CD4-positive, alpha-beta T cell treated with Interleukin-15 for 1 hour (primary cell): ENCODE results near the gene IL5RA.
A peak's percentile ranks its signal among the peaks of the same experiment; 100 is the strongest.

Experiments used
- DNase-seq: peaks from one replicate; pipeline ENCODE4 v3.0.0-alpha.2; 2020

IL5RA gene

GRCh38 chr3:3105815-3106214 is 4.4 kb downstream of the IL5RA start:
- no peak for DNase-seq

- no peak for DNase-seq
Measured at GRCh38 chr3:3105246-3105645, 4.9 kb downstream of the IL5RA start.

DNA sequence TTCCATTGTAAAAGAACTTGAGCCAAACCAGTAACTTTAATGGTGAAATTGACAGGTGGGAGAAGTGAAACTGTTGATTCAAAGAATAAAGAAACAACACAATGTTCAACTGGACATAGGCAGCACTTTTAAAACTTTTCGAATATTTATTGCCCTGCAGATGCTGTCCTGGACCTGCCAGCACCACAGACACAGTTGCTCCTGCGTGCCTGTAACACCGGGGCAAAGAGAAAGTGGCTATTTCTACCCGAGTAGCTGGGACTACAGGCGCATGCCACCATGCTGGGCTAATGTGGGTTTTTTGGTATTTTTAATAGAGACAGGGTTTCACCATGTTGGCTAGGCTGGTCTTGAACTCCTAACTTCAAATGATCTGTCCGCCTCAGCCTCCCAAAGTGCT is 7.4 kb downstream of the IL5RA start:
- no peak for DNase-seq

DNA sequence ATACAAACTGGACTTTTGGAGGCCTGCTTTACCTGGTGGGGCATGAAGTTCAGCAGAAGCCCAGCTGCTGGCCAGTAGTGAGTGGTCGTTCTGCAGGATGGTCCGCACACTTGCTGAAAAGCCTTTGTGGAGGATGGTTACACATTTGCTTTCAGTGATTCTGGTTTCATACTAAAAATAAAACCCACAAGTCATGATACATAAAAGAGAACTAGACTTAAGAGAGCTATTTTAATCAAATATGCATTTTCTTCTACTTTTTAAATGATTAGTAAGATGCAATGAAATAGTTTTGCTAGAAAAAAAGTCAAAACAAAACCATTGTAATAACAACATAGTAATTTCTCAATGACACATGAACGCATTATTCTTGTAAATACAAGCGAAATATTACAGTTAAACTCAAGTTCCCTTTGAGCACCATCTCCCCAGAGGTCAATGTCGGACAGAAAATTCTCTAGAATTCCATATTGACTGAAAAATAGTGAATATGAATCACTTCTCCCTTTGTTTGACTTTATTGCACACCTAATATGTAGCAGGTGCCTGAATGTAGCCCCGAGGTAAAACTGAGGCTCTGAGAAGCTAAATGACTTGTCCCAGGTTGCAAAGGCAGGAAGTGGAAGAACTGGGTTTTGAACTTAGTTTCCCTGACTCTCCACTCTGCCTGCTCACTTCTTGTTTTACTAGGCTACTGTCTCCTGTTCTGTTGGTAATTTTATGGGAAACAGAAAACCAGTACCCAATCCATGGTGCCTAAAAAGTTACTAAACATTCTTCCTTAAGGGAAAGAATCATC is 8.3 kb downstream of the IL5RA start:
- no peak for DNase-seq

DNA sequence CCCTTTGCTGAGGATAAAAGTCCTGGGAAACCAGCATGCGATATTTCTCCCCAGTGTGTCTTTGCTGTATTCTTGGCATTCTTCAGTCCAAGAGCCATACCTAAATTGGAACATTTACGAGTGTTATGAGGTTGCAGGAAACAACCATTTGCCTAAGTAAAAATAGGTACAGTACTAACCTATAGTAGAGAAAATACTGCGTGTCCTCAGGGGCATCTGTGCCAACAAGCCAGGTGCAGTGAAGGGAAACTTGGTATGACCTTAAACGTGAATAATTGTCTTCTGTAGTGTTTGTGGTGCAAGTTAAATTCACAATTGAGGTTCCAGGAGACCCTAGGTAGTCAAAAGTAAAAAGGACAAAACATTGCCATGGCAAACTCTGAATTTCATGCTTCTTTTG is 12.2 kb downstream of the IL5RA start:
- no peak for DNase-seq

DNA sequence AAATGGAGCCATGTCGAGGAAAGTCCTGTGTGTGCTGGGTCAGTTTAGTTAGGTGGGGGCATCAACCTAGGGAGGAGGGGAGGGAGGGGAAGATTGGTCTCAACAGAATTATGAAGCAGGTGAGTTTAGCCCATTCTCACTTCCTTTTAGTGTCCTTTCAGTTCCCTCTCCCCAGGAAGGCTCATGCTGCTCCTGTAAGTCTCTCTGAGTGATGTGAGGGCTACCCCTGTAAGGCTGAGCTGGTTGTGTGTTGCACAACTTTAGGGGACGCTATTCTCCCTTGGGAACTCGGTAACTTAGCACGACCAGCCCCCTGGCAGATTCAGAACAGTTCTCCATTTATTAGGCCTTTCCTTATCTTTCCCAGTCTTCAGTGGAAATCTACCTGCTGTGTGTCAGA is 21.2 kb downstream of the IL5RA start:
- peak; percentile 28 for DNase-seq

DNA sequence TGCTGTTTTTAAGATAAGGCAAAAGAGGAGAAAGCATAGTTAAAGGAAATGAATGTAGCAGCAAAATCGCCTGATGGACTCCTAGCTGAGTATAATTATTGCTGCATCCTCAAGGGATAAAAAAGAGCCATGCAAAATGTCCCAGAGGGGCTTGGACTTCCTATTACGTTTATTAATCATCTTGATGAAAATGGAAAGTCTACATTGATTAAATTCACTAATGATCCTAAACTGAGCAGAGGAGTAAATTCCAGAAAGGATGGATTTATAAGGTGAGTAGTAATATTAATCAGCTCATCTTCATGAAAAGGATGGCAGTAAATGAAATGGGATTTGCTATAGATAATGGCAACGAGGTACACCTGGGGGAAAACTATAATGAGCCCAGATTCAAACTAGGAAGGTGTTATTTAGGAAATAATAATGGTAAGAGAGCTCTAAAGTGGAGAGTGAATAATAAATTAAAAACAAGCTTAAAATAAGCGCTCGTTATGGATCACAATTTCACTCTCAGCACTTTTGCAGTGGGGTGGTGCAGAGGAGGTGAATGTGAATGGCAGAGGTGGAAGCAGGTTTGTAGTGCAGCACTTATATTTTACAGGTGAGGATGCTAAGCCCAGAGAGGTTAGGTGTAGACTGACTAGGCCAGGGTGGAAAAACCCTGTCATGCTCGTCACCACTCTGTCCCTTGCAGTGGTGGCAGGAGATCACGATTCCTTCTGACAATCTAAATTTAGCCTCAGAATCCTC is 22.3 kb downstream of the IL5RA start:
- DNase-seq = no peak

GRCh38 chr3:3087279-3087678 is 22.9 kb downstream of the IL5RA start:
- DNase-seq = no peak

- DNase-seq = no peak
Measured at GRCh38 chr3:3086239-3086638, 23.9 kb downstream of the IL5RA start.

DNA sequence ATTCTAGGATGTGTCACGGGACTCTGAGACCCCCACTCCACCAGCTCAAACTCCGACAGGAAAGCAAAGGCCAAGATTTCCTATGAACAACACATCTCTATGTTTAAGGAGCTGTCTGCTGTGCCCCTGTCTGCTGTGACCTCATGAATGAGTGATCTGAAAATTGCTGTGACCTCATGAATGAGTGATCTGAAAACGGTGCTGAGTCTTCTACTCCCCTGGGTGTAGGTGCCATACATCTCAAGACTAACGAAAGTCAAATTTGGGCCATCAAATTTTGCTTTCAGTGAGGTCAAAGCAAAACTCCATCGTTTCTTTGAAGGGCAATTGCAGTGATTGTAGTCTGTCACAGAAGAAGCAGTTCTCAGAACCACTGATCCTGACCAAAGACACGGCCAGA is 24.4 kb downstream of the IL5RA start:
- DNase-seq = no peak

- no peak for DNase-seq
Measured at GRCh38 chr3:3084890-3085289, 25.3 kb downstream of the IL5RA start.

DNA sequence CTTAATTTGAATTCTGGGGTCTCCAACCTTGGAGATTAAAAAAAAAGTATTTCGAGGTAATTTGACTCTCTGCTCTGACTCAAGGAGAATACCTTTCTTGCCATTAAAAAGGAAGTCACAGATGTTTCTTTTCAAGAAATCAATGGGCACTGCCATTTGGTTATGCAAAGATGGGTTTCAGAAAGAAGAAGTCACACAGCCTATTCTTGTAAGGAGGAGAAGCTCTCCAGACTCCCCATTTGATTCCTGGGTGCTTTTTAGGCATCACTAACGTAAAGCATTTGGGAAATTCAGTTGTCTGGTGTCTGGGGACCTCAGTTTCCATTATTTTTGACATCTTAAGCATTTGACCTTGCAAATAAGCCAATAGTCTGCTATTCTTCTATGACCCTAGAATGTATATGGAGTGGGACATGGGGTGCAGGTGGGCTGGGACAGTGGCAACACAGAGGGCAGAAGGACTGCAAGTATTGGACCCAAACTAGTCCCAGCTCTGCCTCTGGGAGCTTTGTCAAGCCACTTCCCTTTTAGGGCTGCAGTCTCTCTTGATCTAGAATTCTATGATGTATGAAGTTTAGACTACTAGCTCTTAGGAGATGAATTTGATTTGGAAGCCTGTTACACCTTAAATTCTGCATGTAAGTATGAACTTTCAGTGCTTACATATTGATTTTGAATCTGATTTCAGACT is 27.8 kb downstream of the IL5RA start:
- no peak for DNase-seq

GRCh38 chr3:3081381-3082233 is 28.6 kb downstream of the IL5RA start:
- no peak for DNase-seq

GRCh38 chr3:3080309-3080708 is 29.9 kb downstream of the IL5RA start:
- no peak for DNase-seq

- DNase-seq = no peak
Measured at GRCh38 chr3:3074551-3075257, 35.5 kb downstream of the IL5RA start.

GRCh38 chr3:3071136-3071535 is 39.0 kb downstream of the IL5RA start:
- DNase-seq = no peak

- no peak for DNase-seq
Measured at GRCh38 chr3:3069723-3070122, 40.5 kb downstream of the IL5RA start.

- no peak for DNase-seq
Measured at GRCh38 chr3:3068358-3068881, 41.8 kb downstream of the IL5RA start.

DNA sequence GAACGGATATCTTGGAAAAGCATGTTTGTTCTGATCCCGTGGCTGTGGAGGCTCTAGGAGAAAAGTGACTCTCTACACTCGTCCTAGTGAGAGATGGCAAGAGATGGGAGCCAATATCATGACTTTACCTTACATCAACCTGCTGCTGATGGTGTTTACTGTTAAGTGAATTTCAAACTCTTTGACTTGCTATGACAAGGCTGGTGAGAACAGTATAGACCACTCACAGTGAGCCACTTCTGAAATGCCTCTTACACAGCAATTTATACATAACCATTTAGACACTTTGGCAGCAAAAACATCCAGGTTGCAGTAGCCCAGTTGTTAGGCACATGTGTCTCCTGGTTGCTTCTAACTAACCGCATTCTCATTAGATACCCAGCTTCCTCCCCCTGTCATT is 43.3 kb downstream of the IL5RA start:
- DNase-seq = no peak

DNA sequence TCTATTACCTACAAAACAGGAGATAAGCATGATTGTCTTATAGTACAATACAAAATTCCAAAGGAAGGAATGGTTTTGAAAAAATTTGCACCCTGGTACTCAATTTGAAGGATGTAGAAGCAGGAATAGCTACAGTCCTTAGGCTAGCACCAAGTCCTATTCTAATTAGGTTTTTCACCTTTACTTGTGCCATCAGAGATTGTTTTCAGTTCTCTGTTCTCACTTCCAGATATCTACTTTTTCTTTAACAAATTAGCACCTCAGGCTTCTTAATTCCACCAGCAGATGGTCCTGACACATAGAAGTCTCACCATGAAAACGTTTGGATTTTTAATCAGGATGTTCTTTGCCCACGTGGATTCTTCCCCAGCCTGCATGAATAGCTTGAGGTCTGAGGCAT is 43.8 kb downstream of the IL5RA start:
- DNase-seq = no peak

- no peak for DNase-seq
Measured at GRCh38 chr3:3065876-3066275, 44.3 kb downstream of the IL5RA start.

DNA sequence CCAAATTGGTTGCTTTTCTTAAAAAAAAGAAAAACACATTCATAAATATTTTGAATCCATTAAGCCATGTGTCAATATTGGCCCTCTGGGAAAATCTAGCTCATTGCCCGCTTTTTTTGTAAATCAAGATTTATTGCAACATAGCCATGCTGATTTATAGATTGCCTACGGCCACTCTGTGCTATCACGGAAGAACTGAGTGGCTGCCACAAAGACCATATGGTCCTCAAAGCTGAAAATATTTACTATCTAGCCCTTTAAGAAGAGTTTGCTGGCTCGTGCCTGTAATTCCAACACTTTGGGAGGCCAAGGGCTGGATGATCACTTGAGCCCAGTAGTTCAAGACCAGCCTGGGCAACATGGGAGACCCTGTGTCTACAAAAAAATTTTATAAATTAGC is 45.9 kb downstream of the IL5RA start:
- no peak for DNase-seq
